NCI-H774 (cell line): Measurements from ENCODE around the gene ABCC10.

ENCODE experiments used
- DNase-seq: peaks from one replicate; lab custom pipeline; 2025; lab: John Stamatoyannopoulos, UW

The ABCC10 gene

GRCh38 chr6:43471399-43471798 lies 44.1 kb downstream of the ABCC10 start:
- DNase-seq, result no peak

DNA sequence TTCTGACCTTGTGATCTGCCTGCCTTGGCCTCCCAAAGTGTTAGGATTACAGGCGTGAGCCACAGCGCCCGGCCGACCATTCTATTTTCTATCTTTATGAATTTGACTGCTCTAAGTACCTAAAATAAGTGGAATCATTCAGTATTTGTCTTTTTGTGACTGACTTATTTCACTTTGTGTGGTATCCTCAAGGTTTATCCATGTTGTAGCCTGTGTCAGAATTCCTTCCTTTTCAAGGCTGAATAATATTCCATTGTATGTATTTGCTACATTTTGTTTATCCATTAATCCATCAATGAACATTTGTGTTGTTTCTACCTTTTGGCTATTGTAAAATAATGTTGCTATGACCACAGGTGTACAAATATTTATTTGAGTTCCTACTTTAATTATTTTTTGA lies 45.2 kb downstream of the ABCC10 start:
- DNase-seq, result no peak

- no peak for DNase-seq
Observed at GRCh38 chr6:43475516-43475915, 48.2 kb downstream of the ABCC10 start.

DNA sequence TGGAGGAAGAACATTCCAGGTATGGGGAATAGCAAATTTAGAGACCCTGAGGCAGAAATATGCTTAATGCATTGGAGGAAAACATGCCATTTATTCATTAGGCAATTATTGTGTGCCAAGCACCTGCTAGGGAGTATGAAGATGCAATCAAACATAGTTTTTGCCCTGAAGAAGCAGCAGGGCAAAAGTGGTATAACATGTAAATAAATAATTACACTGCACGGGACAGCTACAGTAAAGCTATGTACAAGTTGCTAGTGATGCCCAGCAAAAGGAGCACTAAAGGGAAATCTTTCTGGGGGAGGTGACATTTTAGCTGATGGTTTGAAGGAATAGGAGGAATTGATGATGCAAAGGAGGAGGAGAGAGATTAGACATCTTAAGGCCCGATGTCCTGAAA lies 49.4 kb downstream of the ABCC10 start:
- DNase-seq, result no peak

DNA sequence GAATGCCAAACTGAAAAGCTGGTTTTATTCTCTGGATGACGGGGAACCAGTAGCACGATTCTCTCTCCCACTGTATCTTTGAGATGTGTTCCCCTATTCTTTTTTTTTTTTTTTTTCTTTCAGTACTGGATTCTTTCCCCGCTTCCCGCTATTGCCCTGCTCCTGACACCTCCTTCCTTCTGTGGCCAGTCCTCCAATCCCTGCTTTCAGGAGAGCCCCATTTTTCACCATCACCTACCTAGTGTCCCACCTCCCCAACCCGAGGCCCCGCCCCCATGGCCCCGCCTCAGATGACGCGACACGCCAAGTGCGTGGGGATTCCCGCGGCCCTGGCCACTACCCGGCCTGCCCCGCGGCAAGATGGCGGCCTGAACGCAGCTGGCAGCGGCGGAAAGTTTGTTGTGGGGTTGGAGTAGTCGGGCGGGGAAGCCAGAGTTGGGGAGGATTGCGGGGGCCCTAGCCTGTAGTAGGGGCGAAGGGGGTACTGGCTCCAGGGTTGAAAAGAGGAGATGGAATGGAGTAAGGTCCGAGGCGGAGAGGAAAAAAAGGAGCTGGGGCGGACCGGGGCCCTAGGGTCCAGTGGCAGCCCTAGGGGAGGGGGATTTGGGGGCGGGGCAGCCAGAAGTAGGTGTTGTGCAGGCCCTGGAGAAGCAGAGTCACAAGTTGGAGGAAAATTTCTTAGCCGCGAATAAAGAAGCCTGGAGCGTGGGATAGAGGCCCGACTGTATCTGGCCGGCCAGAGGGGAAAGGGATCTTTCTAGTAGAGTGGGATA lies 50.1 kb downstream of the ABCC10 start, which contains the start of gene TJAP1:
TSS of gene TJAP1 (plus strand) at position 336 of the 773 bp plus-strand sequence. CDS start 21,432 bp downstream, outside the sequence.
- peak; percentile 88 for DNase-seq

DNA sequence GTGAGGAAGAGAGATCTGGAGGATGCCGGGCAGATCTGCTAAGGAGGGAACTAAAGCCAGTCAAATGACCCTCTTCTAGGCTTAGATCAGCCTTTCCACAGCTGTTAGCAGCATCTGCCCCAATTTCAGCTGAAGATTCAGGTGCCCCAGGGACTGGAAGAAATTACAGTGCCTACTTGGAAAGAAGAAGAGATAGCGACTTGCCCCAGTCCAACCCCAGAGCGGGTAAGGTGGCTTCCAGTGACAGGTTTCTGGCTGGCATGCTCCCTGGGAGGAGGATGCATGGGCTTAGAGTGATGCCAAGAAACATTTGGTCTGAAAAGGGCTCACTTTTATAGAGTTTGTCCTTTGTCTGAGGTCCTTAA lies 50.6 kb downstream of the ABCC10 start:
- no peak for DNase-seq

- no peak for DNase-seq
Observed at GRCh38 chr6:43481075-43481474, 53.7 kb downstream of the ABCC10 start.

DNA sequence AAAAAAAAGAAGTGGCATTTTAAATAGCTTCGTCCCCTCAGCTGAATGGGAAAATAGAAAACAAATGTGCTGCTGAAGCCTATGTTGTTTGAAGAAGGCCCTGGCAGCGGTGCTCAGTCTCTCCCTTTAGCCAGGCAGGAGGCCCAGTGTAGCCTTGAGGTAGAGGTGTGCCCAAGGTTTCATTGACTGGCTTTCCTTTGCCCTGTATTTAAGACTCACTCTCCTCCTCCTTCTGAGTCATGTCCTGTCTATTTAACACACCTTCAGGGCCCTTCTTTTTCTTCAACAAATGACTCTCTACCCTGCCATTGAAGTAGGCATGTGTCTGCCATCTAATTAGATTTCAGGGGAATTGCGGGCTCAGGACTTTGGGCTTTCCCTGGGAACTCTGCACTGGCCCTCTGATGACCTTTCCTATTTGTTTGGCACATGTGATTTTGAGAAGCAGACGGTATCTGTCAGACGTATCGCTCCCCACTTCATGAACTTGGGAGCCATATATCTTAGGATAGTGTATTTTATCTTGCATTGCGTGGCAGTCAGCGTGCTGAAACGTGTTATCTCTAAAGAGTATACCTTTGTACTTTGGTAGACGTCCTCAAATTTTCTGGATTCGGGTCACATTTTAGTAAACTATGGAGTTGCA lies 54.4 kb downstream of the ABCC10 start:
- no peak for DNase-seq

DNA sequence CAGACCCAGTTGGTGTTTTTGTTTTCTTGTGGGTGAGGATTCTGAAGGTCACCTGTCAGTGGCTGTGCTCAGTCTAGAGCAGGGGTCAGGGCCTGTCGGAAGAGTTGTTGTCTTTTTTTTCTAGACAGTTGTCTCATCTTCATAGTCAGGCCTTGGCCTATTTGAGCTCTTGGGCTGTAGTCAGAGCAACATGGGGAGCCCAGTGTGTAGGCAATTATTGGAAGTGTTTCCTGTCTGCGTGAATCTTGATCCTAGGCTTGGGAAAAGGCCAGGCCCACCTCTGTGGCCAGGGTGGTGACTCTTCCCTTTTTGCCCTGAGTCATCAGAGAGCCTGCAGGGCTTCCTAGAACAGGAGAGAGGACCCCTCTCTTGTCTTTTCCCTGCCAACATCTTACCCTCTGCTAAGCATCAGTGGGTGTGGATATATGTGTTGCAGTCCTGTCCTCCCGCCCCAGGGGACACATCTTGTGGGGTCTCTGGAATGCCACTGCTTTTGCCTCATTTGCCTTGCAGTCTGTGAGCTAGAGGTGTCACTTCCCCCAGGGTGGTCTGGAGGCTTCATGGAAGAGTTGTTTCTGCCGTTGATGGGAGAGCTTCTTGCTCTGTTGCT lies 61.4 kb downstream of the ABCC10 start:
- no peak for DNase-seq

- DNase-seq, result no peak
Observed at GRCh38 chr6:43489277-43490072, 62.1 kb downstream of the ABCC10 start.

DNA sequence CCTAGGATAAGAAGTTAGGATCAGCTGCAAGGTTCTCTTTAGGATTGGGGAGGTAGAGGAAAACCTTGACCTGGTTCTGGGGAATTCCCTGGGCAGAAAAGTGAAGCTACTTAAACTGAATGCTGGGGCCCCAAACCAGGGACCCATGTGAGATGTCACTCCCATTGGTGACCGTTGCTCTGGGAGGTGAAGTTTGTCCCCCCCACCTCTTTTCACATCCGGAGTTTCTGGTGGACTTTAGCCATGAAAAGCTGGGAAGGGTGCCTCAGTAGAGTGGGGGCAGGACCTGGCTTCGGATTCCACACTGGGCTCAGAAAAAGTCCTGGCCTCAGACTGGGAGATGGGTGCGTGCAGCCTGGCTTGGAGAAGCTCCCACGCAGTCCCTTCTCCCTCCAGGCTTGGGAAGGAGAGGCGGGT lies 63.2 kb downstream of the ABCC10 start:
- DNase-seq, result no peak

DNA sequence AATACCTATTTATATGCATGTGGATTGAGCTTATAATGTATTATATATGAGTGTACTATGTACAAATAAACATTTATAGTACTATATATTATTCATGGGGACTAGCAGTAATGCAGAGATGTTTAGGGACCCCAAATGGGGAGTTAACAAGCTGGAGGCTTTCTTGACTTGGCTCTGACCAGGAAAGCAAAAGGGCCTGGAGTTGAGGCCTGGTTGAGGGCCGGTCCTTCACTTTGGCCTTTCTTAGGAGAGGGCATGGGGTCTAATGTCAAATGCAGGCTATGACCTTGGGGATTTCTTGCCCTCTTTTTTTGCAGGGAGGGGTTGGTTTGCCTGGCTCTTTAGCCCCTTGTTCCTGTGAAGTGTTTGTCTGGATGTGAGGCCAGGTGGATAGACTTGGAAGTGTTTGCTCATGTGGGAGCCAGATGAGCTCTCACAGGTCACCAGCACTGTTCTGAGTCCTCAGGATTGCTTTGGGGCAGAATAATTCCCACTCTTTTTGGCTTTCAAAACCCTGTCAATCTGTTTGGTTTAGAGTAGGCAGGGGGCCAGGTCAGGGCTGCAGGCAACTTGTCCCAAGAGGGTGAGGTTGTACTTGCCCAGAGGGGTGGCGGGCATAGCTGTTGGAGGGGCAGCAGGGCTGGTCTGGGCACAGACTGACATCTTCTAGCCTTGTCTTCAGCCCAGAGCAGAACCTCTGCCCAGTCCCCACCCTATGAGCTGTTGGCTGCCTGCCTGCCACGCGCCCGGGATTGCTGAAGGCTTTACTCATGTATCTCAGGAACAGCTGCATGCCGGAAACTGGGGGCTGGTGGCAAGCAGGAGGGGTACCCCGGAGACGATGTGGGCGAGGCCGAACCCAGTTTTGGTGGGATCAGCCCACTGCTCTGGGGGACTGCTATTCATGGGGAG lies 64.7 kb downstream of the ABCC10 start:
- no peak for DNase-seq

GRCh38 chr6:43492673-43493072 lies 65.3 kb downstream of the ABCC10 start:
- no peak for DNase-seq

- DNase-seq, result no peak
Observed at GRCh38 chr6:43493230-43493629, 65.9 kb downstream of the ABCC10 start.

GRCh38 chr6:43493833-43494232 lies 66.5 kb downstream of the ABCC10 start:
- no peak for DNase-seq

DNA sequence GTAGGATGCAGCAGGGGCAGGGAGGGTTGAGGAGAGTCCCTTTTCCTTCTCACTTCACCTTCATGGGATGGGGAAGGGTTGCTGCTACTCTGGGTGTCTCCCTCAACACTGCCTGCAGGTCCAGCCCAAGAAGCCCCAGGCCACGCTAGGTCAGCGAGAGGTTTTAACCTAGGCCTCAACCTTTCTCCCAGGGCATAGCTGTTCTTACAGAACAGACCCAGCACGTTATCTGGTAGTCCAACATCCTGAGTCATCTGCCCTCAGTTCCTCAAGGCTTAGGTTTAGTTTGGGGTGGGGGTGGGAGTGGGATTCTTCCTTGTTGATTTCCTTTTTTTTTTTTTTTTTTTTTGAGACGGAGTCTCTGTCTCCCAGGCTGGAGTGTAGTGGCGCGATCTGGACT lies 67.0 kb downstream of the ABCC10 start:
- no peak for DNase-seq

DNA sequence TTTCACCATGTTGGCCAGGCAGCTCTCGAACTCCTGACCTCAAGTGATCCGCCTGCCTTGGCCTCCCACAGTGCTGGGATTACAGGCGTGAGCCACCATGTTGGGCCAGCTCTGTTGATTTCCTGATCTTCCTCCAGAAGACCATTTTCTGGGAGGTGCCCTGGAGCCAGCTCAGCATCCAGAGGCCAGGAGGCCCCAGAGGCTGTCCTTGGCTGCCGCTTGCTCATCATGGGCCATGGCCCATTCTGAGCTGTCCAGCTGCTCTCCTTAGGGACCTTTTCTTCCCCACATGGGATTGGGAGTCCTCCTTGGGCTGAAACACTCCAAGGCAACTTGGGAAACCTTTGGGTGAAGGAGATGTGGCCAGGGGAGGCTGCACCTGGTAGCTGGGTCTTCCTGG lies 67.4 kb downstream of the ABCC10 start:
- no peak for DNase-seq

DNA sequence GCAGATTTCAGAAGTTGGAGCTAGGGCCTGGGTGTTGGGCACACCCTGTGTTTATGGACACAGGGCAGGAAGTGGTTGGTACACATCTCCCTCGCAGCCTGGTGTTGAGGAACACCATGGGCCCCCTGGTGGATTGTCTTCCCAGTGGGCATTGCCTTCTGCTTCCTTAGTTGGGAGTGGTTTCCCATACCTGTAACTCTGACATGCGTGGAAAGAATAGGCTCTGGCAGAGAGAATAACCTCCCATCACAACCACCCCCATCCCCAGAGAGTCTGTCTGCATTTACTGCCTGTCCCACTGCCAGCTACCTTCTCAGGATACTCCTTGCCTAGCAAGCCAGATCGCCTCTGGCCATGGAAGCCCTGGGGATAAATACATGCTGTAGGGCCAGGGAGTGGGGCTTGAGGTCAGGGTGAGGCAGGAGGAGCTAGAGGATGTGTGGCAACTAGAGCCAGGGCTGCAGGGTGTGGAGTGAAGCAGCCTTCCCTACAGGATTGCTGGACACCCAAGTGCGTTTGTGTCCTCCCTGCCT lies 68.1 kb downstream of the ABCC10 start:
- no peak for DNase-seq

DNA sequence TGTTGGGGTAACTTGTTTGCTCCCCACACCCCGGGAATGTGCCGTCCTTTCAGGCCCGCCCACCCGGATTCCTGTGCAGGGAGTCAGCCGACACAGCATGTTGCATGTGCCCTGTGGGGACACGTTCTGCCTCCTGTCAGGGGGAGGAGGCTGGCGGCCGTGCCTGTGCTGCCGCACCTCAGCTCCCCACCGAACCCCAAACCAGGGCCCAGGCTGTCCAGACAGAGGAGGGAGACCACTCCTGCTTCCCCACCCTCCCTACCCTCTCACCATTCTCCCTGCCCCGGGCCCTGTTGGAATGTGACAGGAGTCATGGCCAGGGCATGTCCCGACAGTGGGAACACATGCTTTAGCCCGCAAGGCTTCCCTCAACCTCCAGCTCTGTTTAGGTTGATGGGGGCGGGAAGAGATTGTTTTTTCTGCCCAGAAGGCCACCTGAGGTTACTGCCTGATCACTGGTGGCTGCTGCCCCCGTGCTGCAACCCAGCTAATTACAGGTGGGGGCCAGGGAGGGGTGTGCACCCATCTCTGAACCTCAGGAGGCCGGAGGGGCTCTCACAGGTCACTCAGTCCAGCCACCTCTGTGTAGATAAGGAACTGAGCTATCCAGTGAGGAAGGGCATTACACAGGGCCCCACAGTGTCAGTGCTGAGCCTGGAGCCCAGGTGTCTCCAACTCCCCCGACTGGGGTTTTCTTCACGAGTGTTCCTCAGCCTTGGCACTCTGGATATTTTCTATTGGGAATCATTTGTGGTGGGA lies 69.2 kb downstream of the ABCC10 start:
- no peak for DNase-seq

DNA sequence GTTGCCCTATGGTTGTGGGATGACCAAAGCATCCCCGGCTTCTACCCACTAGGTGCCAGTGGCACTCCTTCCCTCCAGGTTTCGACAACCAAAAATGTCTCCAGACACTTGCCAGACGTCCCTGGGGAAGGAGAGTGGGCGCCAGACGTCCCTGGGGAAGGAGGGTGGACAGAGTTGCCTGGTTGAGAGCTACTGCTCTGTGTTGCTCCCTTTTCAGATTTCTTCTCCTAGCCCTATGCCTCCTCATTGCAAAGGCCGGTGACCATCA lies 69.7 kb downstream of the ABCC10 start:
- DNase-seq, result no peak

- DNase-seq, result no peak
Observed at GRCh38 chr6:43497689-43498088, 70.3 kb downstream of the ABCC10 start.
